Keratinocyte (primary cell): ENCODE measurements around the gene P2RX3. TPM values are rescaled to one million over a fixed set of nuclear protein-coding genes. Genes with fewer than 3 reads are reported as not detected.
A peak's percentile ranks its signal among the peaks of the same experiment; 100 is the strongest.

Source experiments
- DNase-seq: peaks from one replicate; pipeline ENCODE4 v3.0.0-alpha.2; 2011; ENCODE audit warnings: low read depth, missing footprints, low spot score
- FAIRE-seq: peaks from 2 replicates; lab custom pipeline; 2011; peaks lifted over from hg19 to GRCh38; lab: Jason Lieb, UNC
- H2AFZ ChIP-seq: 2 replicates; pipeline ENCODE4 v1.6.0; 2012; ENCODE audit warnings: low read length, control low read depth, inconsistent platforms; ENCODE audit not compliant: control insufficient read depth
- H3K27ac ChIP-seq: 2 replicates; pipeline ENCODE4 v1.5.1; 2011; ENCODE audit warnings: low read length; ENCODE audit not compliant: control insufficient read depth, insufficient read depth
- H3K27me3 ChIP-seq: 3 replicates; pipeline ENCODE4 v1.6.0; 2011; ENCODE audit warnings: low read length; ENCODE audit not compliant: control insufficient read depth, insufficient read depth; ENCODE audit errors: extremely low read depth
- H3K36me3 ChIP-seq, 2 experiments: 2 replicates in 1 of 2; 3 replicates in 1 of 2; pipeline ENCODE4 v1.5.1; 2011; ENCODE audit warnings: low read length in 2 of 2, mild to moderate bottlenecking in 1 of 2; ENCODE audit not compliant: control insufficient read depth in 2 of 2, insufficient read depth in 2 of 2; ENCODE audit errors: extremely low read depth in 1 of 2
- H3K4me1 ChIP-seq: 3 replicates; pipeline ENCODE4 v1.5.1; 2011; ENCODE audit warnings: low read length; ENCODE audit not compliant: control insufficient read depth, insufficient read depth; ENCODE audit errors: extremely low read depth
- H3K4me2 ChIP-seq: 3 replicates; pipeline ENCODE4 v1.6.0; 2011; ENCODE audit warnings: low read depth, low read length; ENCODE audit not compliant: control insufficient read depth, insufficient read depth; ENCODE audit errors: extremely low read depth
- H3K4me3 ChIP-seq, 3 experiments: fragments of 200-600 bp in 1 of 3; sonication (generic) in 1 of 3; 2 replicates in 2 of 3; 3 replicates in 1 of 3; pipeline ENCODE4 v1.5.1; 2011 to 2016; ENCODE audit warnings: low read length in 3 of 3, mild to moderate bottlenecking in 3 of 3, control low read depth in 2 of 3, inconsistent platforms in 1 of 3, low read depth in 1 of 3, mixed read lengths in 1 of 3, mixed run types in 1 of 3, moderate library complexity in 1 of 3; ENCODE audit not compliant: control insufficient read depth in 2 of 3, insufficient read depth in 2 of 3; ENCODE audit errors: extremely low read depth in 1 of 3
- H3K79me2 ChIP-seq: 2 replicates; pipeline ENCODE4 v1.6.0; 2012; ENCODE audit warnings: low read length; ENCODE audit not compliant: control insufficient read depth, insufficient read depth
- H3K9ac ChIP-seq: 3 replicates; pipeline ENCODE4 v1.6.0; 2011; ENCODE audit warnings: low read length; ENCODE audit not compliant: control insufficient read depth, insufficient read depth; ENCODE audit errors: extremely low read depth
- H3K9me1 ChIP-seq: 3 replicates; pipeline ENCODE4 v1.6.0; 2011; ENCODE audit warnings: low read length; ENCODE audit not compliant: control insufficient read depth, insufficient read depth; ENCODE audit errors: extremely low read depth
- H3K9me3 ChIP-seq: 2 replicates; pipeline ENCODE4 v1.5.1; 2012; ENCODE audit warnings: low read depth, low read length; ENCODE audit not compliant: control insufficient read depth
- H4K20me1 ChIP-seq: 3 replicates; pipeline ENCODE4 v1.6.0; 2011; ENCODE audit warnings: low read length; ENCODE audit not compliant: control insufficient read depth, insufficient read depth; ENCODE audit errors: extremely low read depth
- CTCF ChIP-seq, 3 experiments: IDR thresholded peaks in 1 of 3; conservative IDR thresholded peaks in 1 of 3; optimal IDR thresholded peaks in 1 of 3; 2 replicates in 2 of 3; 3 replicates in 1 of 3; pipeline versions ENCODE3 to v1.5.1; 2011; ENCODE audit warnings: low read length in 3 of 3, mild to moderate bottlenecking in 3 of 3, moderate library complexity in 2 of 3, control low read depth in 1 of 3, inconsistent platforms in 1 of 3; ENCODE audit not compliant: insufficient read depth in 2 of 3; ENCODE audit errors: extremely low read depth in 1 of 3
- EZH2 ChIP-seq: IDR thresholded peaks from one replicate; pipeline ENCODE4 v1.6.1; 2012; ENCODE audit warnings: inconsistent platforms, mild to moderate bottlenecking, low read length, moderate library complexity
- dilution Hi-C: fragments of 300-500 bp; cut with MboI; formaldehyde crosslinking; loops from one replicate; pipeline ENCODE4 v1.7.0; 2020; ENCODE audit warnings: low sequenced_read_pairs; ENCODE audit not compliant: extremely low pct_ligation_motif_present
- polyA plus RNA-seq, 5 experiments: library from polyadenylated mRNA; depleted of rRNA in 3 of 5; stranded (reverse) in 3 of 5; stranded (forward) in 1 of 5; unstranded in 1 of 5; fragments of >200 nt; gene quantifications; 1 replicate in 1 of 5; 2 replicates in 3 of 5; 3 replicates in 1 of 5; pipeline versions ENCODE4 v1.2.1 to v1.2.3, GENCODE V29; 2011 to 2012; ENCODE audit warnings: missing spikeins in 2 of 5, low read depth in 1 of 5, low replicate concordance in 1 of 5

P2RX3 gene
- polyA plus RNA-seq, 1 donor (not counting 4 experiments of a cell fraction or from before 2014, with no cell fraction given): not detected

- no peak overlapping the region for H3K9ac ChIP-seq
- H3K27ac ChIP-seq: no peak overlapping the region
- H3K9me1 ChIP-seq: no peaks in the 10 kb centered on the region
- peaks cover 3% of the 10 kb centered on the region for H3K27me3 ChIP-seq
- dilution Hi-C loops: no loop called here
- no peaks in the 10 kb centered on the region for H3K9me3 ChIP-seq
- peaks cover 12% of the 10 kb centered on the region for H3K4me1 ChIP-seq
- H3K36me3 ChIP-seq: peaks cover 0 to 3% of the 10 kb centered on the region in 2 experiments
- DNase-seq (no peak), FAIRE-seq (no peak)
- TF ChIP-seq EZH2 (no peak), CTCF (optimal IDR thresholded peaks at IDR 0.05 in 1 of 3, IDR thresholded peaks at IDR 0.05 in 1 of 3, conservative IDR thresholded peaks at IDR 0.05 in 1 of 3; ENCODE audit: extremely low read depth in 1 of 3, insufficient read depth in 2 of 3, low read length in 3 of 3) (no peak)
- H2AFZ ChIP-seq: no peak overlapping the region
- no peak overlapping the region for H3K4me3 ChIP-seq
- peaks cover 12% of the 10 kb centered on the region for H3K79me2 ChIP-seq
- no peaks in the 10 kb centered on the region for H4K20me1 ChIP-seq
- no peak overlapping the region for H3K4me2 ChIP-seq
These were observed 1.2 kb downstream of the P2RX3 start for GRCh38 chr11:57339328-57339727.

GRCh38 chr11:57340039-57340615, 2.0 kb downstream of the P2RX3 start:
- peaks cover 4% of the 10 kb centered on the region for H3K79me2 ChIP-seq
- H3K9me1 ChIP-seq: no peaks in the 10 kb centered on the region
- dilution Hi-C loops: no loop called here
- no peak overlapping the region for H3K4me2 ChIP-seq
- no peaks in the 10 kb centered on the region for H3K36me3 ChIP-seq
- peaks cover 3% of the 10 kb centered on the region for H3K27me3 ChIP-seq
- no peak overlapping the region for H2AFZ ChIP-seq
- no peak overlapping the region for H3K4me3 ChIP-seq
- FAIRE-seq (peak; percentile 48), DNase-seq (no peak)
- no peak overlapping the region for H3K9ac ChIP-seq
- no peaks in the 10 kb centered on the region for H4K20me1 ChIP-seq
- TF ChIP-seq CTCF (optimal IDR thresholded peaks at IDR 0.05 in 1 of 3, IDR thresholded peaks at IDR 0.05 in 1 of 3, conservative IDR thresholded peaks at IDR 0.05 in 1 of 3; ENCODE audit: extremely low read depth in 1 of 3, insufficient read depth in 2 of 3, low read length in 3 of 3): peak in 2 of 3 experiments; percentile 34 to 80
- TF ChIP-seq EZH2: no peak
- H3K27ac ChIP-seq: no peak overlapping the region
- peaks cover 4% of the 10 kb centered on the region for H3K4me1 ChIP-seq
- no peaks in the 10 kb centered on the region for H3K9me3 ChIP-seq
